Tibial artery (tissue), 4 donors: ENCODE measurements around the gene PARD3B.

ENCODE experiments used
- DNase-seq, 2 donors: peaks; one replicate each; pipeline ENCODE4 v3.0.0-alpha.2; 2019
- H3K27ac ChIP-seq, 2 donors: fragments of 200-600 bp; sonication (generic) in 1 of 2; 1 replicate in 1 of 2; 2 replicates in 1 of 2; pipeline ENCODE4 v1.5.1; 2018 to 2019; ENCODE audit warnings: mild to moderate bottlenecking in 1 of 2
- H3K27me3 ChIP-seq, 2 donors: fragments of 200-600 bp; sonication (generic) in 1 of 2; one replicate each; pipeline versions ENCODE4 v1.5.1 to v1.6.0; 2016 to 2019
- H3K36me3 ChIP-seq, 3 donors: fragments of 200-600 bp; sonication (generic) in 2 of 3; one replicate each; pipeline ENCODE4 v1.5.1; 2016 to 2019; ENCODE audit warnings: mild to moderate bottlenecking in 2 of 3
- H3K4me1 ChIP-seq, 4 donors: fragments of 200-600 bp; sonication (generic) in 2 of 4; 1 replicate in 3 of 4; 2 replicates in 1 of 4; pipeline ENCODE4 v1.5.1; 2016 to 2019
- H3K4me3 ChIP-seq, 2 donors: fragments of 200-600 bp; sonication (generic) in 1 of 2; 1 replicate in 1 of 2; 2 replicates in 1 of 2; pipeline ENCODE4 v1.5.1; 2018 to 2019; ENCODE audit warnings: mild to moderate bottlenecking in 2 of 2
- H3K9me3 ChIP-seq, 3 donors: fragments of 200-600 bp; sonication (generic) in 1 of 3; one replicate each; pipeline ENCODE4 v1.5.1; 2016 to 2019
- CTCF ChIP-seq, 2 experiments: fragments of 200-600 bp in 1 of 2; fragments of 450-650 bp in 1 of 2; IDR thresholded peaks; one replicate each; pipeline ENCODE4 v1.5.1; 2017 to 2019; ENCODE audit warnings: antibody characterized with exemption in 2 of 2, mild to moderate bottlenecking in 1 of 2, moderate library complexity in 1 of 2
- intact Hi-C: fragments of 100-400 bp; cut with DNase I; formaldehyde crosslinking; loops from one replicate; pipeline ENCODE4 v1.15.0; 2023; ENCODE audit warnings: low total_unique reads

Gene PARD3B

GRCh38 chr2:205448189-205448588 is 902.9 kb downstream of the PARD3B start:
- no peak for DNase-seq
- no peaks in the 10 kb centered on the region for H3K27me3 ChIP-seq
- H3K4me3 ChIP-seq = no peak overlapping the region
- H3K36me3 ChIP-seq = no peaks in the 10 kb centered on the region
- H3K4me1 ChIP-seq = no peaks in the 10 kb centered on the region
- TF ChIP-seq CTCF (IDR thresholded peaks at IDR 0.05) = no peak
- intact Hi-C loops = no loop called here
- H3K27ac ChIP-seq = no peak overlapping the region
- no peaks in the 10 kb centered on the region for H3K9me3 ChIP-seq

- H3K36me3 ChIP-seq = no peaks in the 10 kb centered on the region
- no peak for DNase-seq
- no peak overlapping the region for H3K27ac ChIP-seq
- no peaks in the 10 kb centered on the region for H3K9me3 ChIP-seq
- H3K27me3 ChIP-seq = no peaks in the 10 kb centered on the region
- no peaks in the 10 kb centered on the region for H3K4me1 ChIP-seq
- no peak for TF ChIP-seq CTCF (IDR thresholded peaks at IDR 0.05)
- intact Hi-C loops = no loop called here
- H3K4me3 ChIP-seq = no peak overlapping the region
Observed at GRCh38 chr2:205451901-205452512, 906.7 kb downstream of the PARD3B start.

- no peak for TF ChIP-seq CTCF (IDR thresholded peaks at IDR 0.05)
- H3K36me3 ChIP-seq = no peaks in the 10 kb centered on the region
- no peak overlapping the region for H3K4me3 ChIP-seq
- no peak for DNase-seq
- no peaks in the 10 kb centered on the region for H3K27me3 ChIP-seq
- no peaks in the 10 kb centered on the region for H3K4me1 ChIP-seq
- H3K27ac ChIP-seq = no peak overlapping the region
- H3K9me3 ChIP-seq = no peaks in the 10 kb centered on the region
- intact Hi-C loops = no loop called here
Observed at GRCh38 chr2:205453202-205453601, 907.9 kb downstream of the PARD3B start.

- TF ChIP-seq CTCF (IDR thresholded peaks at IDR 0.05) = no peak
- no peak for DNase-seq
- H3K4me3 ChIP-seq = no peak overlapping the region
- no peaks in the 10 kb centered on the region for H3K27me3 ChIP-seq
- H3K4me1 ChIP-seq = no peaks in the 10 kb centered on the region
- H3K36me3 ChIP-seq = no peaks in the 10 kb centered on the region
- no peak overlapping the region for H3K27ac ChIP-seq
- H3K9me3 ChIP-seq = no peaks in the 10 kb centered on the region
- intact Hi-C loops = no loop called here
Observed at GRCh38 chr2:205456682-205457081, 911.4 kb downstream of the PARD3B start.

- intact Hi-C loops = no loop called here
- no peak overlapping the region for H3K4me3 ChIP-seq
- no peak for DNase-seq
Observed at GRCh38 chr2:205460217-205460616, 914.9 kb downstream of the PARD3B start.

More at GRCh38 chr2:205460217-205460616, 914.9 kb downstream of the PARD3B start:
- Histone ChIP-seq H3K27ac (no peak overlapping the region), H3K36me3 (no peaks in the 10 kb centered on the region), H3K4me1 (no peaks in the 10 kb centered on the region), H3K9me3 (no peaks in the 10 kb centered on the region), H3K27me3 (no peaks in the 10 kb centered on the region)
- no peak for TF ChIP-seq CTCF (IDR thresholded peaks at IDR 0.05)
